Activated CD4-positive, CD25-positive, alpha-beta regulatory T cell (primary cell): ENCODE results near the gene PAX5.

ENCODE experiments used
- DNase-seq, 4 experiments: peaks; one replicate each; lab custom pipeline; 2025; lab: John Stamatoyannopoulos, UW

Gene PAX5

DNA sequence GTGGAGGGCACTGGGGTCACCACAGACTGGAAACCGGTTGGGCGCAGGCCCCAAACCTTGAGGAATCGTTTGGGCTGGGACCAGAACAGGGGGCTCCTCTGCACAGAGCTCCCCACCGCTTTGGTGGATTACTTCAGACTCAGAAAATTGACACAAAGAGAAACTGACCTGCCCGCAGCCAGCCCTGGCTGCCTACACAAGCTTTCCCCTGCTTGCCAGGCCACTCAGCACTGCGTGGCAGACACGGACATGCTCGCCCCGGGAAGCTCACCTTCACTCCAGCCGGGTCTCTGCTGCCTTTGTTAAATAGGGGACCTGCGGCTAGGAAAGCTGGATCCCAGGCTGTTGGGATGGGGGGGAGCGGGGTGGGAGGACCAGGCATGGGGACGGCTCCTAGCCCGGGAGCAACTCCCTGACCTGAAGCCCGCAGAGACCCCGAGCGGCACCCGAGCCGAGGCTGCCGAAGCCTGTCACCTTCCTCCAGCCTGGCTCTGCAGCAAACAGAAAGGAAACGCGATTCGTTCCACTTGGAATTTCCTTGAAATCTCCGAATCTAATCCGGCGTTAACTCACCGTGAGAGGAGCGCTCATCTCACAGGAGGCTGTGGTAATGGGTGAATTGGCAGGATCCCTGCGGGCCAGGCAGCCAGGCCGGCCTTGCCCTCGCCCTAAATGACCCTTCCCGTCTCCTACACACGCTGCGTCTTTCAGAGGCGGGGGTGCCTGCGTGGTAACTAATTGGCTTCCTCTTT is 8.8 kb downstream of the PAX5 start:
- no peak for DNase-seq

DNA sequence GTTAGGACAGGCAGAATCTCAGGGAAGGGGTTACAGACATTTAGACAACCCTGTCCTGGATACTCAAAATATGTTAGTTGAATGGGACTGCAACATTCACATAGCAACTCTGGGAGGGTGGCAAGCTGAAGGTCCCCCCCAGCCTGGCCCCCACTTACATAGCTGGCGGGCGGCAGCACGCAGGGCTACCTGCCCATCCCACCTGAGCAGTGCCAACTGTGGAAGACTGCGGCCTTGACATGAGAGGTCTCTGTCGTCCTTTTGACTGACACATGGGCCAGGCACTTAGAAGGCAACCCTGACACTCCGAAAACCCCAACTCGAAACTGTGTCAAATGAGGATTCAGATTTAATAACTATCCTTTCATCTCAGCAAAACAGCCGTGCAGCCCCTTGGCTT is 16.5 kb downstream of the PAX5 start:
- DNase-seq, result no peak

DNA sequence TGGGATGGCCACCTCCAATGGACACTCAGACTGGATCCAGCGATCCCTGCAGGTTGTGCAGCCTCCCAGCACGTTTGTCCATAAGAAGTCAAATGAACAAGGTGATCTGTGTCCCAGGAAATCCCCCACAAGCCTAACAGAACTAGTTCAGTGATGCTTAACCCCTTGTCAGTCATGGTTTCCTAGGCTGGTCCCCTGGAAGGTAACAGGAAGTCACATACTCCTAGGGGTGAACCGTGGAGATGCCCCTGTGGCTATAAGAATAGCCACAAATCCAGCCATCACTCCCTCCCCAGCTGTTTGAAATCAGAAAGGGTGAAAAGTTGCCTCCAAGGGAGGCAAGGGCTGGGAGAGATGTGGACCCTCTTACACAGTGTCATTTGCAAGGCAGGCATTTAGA is 22.5 kb downstream of the PAX5 start:
- DNase-seq, result no peak

DNA sequence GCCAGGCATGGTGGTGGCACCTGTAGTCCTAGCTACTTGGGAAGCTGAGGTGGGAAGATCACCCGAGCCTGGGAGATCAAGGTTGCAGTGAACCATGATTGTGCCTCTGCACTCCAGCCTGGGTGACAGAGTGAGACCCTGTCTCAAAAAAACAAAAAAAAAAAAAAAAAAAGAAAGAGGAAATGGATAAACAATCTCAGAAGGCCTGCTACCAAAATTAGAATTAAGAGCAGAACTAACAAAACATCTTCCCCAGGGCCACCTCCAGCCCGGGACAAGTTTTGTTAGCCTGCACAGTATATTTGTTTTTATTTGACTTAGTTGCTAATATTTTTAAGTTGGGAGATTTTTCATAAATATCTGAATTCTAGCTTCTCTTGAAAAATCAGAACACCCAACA is 23.1 kb downstream of the PAX5 start:
- DNase-seq, result no peak

DNA sequence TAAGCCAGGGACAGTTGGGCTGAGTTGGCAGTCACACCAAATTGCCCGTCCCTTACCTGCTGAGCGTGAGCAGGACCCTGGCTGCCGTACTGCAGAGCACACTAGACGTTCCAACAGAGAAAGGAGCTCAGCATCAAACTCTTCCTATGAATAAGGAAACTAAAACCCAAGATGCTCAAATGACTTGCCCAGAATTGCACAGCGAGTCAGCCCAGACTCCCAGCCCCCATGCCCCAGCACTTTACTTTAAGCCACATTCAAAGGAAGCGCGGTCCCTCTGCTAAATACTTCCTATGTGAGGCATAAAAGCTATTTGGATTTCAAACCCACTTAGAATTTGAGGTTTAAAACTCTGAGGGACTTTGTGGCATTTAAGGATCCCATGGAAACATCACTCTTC is 23.9 kb downstream of the PAX5 start:
- no peak for DNase-seq

DNA sequence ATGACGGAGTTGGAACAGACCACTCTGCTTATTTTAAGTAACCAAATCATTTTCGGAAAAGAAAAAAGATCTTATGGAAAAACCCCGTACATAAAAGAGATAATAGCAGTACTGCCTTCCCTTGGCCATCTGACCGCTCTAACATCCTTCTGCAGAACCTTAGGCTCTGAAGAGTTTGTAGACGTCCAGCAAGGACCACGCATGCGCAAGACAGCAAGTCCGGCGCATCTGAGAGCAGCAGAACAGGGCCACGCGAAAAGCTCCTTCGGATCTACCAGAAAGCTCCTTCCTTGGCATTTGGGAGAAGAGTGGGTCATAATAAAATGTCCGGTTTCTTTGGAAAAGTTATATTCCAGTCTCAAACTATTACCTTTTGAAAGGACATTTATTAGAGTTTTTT is 26.8 kb downstream of the PAX5 start:
- no peak for DNase-seq

DNA sequence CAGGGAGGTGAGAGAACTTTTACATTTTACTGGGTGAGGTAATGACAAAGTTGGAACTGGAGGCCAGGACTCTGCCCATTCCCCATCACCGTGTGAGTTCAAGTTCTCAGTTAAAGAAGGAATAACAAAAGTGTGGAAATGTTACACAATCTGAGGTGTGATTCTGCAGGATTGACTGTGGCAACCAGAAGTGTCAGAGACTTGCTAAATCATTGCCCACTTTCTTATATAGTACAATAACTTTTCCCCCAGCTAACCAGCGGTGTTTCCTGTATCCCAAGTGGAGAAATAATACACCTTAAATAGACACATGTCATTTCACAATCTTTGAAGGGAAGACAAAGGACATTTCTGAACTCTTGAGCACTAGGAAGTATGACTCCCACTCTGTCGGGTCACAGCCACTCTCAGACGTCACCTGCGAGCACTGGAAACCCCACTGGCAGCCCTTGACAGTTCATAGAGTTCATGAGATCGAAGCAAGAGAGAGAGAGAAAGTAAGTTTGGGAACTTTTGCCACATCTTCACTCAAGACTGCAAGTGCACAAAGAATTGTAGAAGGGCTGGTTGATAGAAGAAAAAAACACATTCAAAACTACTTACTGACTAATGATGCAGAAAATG is 28.4 kb downstream of the PAX5 start:
- no peak for DNase-seq

DNA sequence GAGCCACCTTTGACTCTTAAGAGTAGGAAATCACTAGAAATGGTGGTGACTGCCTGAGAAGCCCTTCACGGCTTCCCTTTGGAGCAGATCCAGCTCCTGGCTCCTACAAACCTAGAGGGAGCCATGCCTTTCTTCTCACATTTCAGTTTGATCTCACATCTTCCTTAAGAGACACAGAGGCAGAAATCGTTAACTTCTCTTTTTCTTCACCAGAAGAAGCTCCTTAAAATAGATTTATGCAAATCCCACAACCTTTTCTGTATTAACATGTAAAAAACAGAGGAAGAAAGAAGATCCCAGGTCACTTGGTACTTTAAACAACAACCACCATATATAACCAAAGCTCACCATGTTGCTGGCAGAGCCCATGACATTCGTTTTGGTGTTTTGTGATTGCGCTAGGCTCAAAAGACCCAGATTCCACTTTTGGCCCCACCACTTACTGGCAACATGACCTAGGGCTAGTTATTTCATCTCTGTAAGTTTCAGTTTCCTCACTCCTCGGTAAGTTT is 29.6 kb downstream of the PAX5 start:
- no peak for DNase-seq

DNA sequence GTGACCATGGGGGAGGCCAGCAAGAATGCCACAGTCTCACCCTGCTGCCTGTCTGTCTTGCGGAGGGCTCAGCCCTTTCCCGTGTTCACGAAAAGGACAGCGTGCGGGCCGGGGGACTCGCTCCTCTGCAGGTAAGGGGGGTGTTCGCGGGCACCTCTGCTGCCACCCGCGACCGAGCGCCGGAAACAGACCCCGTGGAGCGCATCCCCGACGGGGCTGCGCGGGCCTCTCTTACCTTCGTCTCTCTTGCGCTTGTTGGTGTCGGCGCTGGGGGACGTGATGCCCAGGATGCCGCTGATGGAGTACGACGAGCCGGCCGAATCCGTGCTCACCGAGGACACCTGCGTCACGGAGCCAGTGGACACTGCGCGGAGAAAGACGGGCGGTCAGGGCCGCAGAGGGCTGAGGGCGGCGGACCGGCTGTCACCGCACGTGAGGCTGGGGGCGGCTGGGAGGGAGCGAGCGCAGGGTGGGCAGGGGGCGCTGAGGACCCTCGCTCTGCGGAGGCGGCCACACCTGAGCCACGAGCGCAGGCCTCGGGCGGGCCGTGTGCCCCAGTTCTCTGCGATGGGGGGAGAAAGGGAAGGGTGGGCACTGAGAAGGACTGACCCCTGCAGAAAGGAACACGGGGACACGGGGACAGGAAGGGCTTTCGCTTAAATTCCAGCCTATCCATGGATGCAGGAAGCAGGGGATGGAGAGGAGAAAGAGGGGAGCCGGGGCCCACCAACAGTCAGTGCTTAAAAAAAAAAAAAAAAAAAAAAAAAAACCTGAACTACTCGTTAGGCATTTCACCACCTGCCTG is 31.5 kb downstream of the PAX5 start:
- no peak for DNase-seq

DNA sequence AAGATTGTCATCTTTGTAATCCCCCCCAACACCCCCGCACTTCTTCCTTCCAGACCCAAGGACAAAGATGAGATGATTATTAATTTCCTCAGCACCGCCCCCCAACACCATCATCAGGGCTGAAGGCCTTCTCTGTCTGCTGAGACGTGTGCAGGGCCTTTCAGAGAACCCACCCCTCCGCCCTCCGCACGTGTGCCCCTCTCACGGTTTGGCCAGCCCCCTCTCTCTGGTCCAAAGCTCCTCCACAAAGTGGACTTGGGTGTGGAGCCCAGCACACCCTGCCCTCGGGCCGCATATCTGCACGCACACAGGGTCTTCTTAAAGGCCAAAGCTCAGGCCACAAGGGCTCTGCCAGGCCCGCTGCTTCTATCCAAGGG is 32.0 kb downstream of the PAX5 start:
- no peak for DNase-seq

DNA sequence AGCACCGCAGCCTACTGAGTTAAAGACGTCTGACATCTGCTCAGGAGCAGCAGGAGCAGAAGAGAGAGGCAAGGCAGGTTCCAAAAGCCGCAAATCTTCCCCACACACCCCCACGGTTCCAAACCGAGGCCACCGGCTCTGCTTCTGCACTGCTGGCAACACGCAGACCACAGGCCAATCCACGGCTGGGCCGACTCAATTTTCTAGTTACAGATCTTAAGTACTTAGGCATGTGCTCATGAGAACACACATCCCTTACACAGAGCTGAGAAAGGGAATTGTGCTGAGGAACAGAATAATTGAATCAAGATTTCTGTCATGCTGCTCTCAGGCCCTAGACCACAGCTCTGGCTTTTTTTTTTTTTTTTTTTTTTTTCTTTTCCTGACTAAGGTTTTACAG is 32.6 kb downstream of the PAX5 start:
- no peak for DNase-seq

DNA sequence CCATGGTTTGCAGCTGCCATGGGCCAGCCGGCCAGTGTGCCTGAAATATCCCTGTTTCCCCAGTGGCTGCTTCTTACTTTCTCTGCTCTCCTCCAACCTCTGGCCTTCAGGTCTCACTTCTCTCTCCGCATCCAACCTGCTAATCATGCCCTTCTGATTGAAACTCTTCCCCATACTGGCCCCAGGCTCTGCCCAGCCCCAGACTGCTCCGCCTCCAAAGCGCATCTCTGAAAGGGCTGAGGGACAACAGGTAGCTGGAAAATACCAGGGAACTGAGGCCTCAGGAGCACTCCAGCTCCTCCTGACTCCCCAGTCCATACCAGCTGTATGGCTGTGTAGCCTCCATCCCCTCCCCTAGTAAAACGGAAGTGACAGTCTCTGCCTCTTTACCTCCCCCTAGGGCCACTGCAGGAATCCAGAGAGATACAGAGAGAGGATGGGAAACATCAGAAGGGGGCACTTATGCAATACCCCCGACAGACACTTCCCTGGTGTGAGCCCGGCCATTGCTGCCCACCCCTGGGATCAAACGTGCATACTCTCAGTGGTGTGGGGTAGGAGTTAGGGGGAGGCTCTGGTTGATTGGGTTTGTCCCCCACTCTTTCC is 34.2 kb downstream of the PAX5 start:
- DNase-seq, result no peak

DNA sequence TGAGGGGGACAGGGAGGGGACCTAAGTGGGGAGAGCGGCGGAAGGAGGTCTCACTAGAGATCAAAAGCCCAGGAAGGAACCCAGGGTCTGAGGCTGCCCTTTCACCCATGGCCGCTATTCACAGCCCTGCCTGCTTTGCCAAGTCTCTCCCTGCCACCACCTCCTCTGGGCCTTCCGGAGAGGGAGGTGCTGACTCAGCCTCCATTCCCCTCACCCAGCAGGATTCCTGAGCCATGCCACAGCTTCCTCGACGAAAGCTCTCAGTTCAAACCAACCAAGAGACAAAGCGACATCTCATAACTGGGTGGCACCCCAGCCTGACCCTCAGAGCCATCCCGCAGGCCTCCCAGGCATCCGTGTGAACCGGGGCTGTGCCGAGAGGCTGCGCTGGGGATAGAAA is 36.7 kb downstream of the PAX5 start:
- no peak for DNase-seq

DNA sequence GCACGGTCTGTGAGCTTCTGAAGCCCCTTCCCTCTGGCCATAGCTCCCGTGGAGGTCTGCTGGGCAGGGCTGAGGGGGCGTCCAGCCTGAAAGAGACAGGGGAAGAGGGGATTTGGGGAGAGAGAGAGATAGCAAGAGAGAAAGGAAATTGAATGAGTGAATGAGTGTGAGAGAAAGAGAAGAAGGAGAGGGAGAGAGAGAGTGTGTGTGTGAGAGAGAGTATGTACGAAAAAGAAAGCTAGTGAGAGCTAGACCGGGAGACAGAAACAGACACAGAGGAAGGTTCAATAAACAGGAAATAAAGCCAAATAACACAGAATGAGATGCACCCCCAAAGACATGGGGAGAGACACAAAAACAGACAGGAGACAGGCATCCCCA is 37.4 kb downstream of the PAX5 start:
- no peak for DNase-seq

DNA sequence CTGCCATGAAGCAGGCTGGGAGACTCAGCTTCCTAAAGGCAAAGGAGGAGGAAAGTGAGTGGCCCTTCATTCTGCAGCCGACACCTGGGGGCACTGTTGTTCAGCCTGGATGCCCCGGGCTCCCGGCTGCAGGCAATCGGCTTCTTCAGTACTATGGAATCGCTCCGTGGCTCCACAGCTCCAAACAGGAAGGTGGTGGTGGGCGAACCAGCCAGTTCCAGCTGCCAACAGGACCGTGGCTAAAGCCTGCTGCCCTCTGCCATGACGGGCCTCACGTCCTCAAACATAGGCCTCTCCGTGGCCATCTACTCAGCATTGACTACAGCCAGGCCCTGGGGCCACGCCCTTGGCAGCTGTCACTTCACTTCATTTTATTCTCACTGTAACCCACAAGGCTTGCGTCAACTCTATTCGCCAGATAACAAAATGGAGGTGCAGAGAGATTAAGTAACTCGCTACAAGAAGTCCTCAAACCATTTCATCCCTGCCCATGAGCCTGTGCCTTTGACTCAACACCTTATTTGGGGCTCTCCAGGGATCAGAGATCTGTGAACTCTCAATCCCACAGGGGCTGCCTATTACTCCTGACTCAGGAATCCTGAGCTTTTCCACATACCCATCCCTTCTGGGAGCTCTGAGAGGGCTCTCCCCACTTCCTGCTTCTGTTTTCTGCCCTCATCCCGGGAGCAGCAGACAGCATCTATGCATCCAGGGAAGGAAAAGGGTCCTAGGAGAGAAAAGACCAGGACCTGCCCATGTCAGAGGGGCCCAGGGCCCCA is 38.0 kb downstream of the PAX5 start:
- DNase-seq, result peak in 3 of 4 experiments; percentile 15 to 30 (median 21)

DNA sequence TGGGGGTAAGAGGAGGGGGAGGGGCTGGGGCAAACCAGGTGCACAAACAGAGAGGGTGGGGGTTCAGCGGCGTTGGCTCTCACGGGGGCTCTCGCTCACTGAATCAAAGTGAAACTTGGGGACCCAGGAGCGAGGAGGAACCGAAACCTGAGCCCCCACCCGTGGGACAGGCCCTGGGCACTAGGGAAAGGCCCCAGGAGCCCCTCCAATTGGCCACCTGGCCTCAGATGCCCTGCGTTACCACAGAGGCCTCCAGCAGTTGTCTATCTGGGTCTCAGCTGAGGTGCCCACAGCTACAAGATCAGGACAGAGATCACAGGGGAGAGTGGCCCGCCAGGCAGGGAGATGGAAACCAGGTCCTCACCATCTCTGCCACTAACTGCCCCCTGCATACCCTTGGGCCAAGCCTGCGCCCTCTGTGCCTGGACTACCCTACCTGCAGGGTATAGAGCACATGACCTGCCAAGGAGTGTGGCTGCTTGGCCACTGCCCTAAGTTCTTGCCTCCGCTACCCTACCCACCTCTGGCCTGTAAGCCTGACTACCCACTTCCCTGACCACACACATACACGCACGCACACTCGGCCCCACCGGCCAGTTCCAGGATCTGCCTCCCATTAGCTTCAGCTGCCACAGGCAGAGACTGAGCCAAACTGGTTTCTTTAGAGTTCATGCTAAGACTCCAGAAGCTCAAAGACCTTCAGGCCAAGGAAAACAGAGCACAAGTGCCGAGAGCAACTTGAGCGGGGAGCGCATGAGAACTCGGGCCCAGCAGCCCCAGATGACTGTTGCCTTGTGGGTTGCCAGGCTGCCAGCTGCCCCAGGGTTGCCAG is 39.9 kb downstream of the PAX5 start:
- no peak for DNase-seq

DNA sequence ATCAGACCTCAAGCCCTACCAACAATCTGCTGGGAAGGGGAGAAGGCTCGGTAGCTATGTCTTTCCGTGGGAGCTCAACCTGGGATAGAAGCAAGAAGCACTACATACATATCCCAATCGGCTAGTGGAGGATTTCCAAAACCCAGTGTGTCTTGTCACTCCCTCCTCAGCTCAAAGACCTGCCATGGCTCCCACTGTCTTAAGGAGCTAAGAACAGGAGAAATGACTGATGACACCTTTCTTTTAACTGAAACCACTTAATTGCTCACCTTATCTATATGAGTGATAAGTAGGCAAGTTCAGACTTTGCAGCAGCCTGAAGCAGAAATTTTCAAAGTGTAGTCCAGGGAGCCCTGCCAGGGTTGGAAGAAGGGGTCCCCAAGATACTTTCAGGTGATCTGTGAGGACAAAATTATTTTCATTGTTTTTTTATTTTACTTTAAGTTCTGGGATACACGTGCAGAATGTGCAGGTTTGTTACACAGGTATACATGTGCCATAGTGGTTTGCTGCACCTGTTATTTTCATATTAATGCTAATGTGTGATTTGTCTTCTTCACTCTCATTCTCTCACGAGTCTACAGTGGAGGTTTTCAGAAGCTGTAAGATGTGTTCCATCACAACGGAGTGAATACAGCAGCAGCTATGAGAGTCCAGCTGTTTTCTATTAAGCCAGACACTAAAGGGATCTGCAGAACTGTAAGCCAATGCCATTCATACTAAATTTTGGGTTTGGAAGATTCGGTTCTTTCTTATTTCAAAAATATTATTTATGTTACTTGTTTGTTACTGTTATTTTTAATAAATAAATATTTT is 41.4 kb downstream of the PAX5 start:
- no peak for DNase-seq

DNA sequence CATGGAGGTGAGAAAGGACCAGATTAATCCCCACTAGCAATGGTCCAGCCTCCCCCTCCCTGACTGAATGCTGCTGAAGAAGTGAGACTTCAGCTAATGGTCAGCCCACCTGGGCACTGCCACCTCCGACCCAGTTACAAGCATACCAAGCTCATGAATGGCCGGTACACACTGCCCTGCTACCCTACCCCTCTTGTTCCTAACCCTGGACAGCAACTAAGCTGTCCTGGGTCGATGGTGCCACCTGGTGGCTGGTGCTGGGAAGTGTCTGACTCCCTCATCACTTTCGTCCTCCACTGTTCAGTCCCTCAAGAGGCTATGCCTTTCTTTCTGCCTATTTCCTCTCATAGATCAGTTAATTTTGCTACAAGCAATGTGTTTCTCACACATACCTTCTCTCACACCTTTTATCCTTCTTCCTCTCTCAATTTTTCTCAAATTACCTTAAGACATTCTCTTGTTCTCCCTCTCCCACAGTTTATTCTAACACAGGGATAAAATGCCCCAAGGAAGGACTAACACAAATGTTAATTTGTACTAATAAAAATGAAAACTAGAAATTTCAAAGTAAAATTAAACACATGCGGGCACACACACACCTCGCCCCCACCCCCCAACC is 42.4 kb downstream of the PAX5 start:
- peak in 1 of 4 experiments; percentile 18 for DNase-seq

DNA sequence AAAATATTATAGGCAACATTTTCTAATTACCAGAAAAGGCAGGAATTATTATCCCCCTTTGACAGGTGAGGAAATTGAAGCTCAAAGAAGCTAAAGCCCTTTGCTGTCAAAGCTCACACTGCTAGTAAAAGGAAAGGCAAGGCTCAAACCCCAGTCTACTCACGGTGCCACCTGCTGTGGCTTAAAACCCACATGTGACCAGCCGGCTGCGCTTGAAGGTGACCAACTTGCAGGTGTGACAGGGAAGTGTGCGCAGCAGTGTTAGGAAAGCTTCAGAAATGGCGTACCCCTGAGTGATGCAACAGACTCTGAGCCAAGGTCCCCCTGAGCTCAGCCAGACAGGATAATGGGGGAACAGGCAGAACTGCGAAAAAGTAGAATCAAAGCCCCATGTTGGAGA is 45.2 kb downstream of the PAX5 start:
- DNase-seq, result no peak

DNA sequence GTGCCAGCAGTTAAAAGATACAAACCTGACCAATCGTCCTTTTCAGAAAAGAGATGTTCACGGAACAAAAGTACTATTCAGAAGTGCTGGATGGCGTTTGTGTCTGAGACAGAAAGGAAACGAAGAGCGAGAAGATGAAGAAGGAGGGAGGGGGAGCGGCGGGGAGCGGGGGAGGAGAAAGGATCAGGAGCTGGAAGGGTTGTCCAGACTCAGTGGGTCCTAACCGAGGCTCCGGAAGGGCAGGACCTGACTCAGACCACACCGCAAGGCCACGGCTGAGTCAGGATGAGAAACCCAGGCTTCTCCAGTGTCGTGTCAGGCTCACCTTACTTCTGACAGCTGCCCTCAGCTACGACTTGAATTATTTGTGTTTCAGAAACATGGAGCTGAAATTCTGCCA is 46.2 kb downstream of the PAX5 start:
- no peak for DNase-seq
